ENCODE data around the gene SMARCD3.

Gene SMARCD3

GRCh38 chr7:151240536-151240935 lies 8.0 kb downstream of the SMARCD3 start:
- TF ChIP-seq CTCF (conservative IDR thresholded peaks at IDR 0.05; ENCODE audit: low read length) = no peak
- no peak overlapping the region for H3K4me3 ChIP-seq (ENCODE audit: low read length)
- DNase-seq (ENCODE audit: low read depth) = no peak

- no peak overlapping the region for H3K4me3 ChIP-seq (ENCODE audit: low read length)
- DNase-seq (ENCODE audit: low read depth) = no peak
- TF ChIP-seq CTCF (conservative IDR thresholded peaks at IDR 0.05; ENCODE audit: low read length) = no peak
Measured at GRCh38 chr7:151239837-151240459, 8.5 kb downstream of the SMARCD3 start.

- no peak for TF ChIP-seq CTCF (conservative IDR thresholded peaks at IDR 0.05; ENCODE audit: low read length)
- no peak for DNase-seq (ENCODE audit: low read depth)
- H3K4me3 ChIP-seq (ENCODE audit: low read length) = no peak overlapping the region
Measured at GRCh38 chr7:151238924-151239836, 9.3 kb downstream of the SMARCD3 start.

GRCh38 chr7:151238190-151238810 lies 10.2 kb downstream of the SMARCD3 start:
- no peak for TF ChIP-seq CTCF (conservative IDR thresholded peaks at IDR 0.05; ENCODE audit: low read length)
- H3K4me3 ChIP-seq (ENCODE audit: low read length) = no peak overlapping the region
- no peak for DNase-seq (ENCODE audit: low read depth)

- DNase-seq (ENCODE audit: low read depth) = no peak
- no peak overlapping the region for H3K4me3 ChIP-seq (ENCODE audit: low read length)
- no peak for TF ChIP-seq CTCF (conservative IDR thresholded peaks at IDR 0.05; ENCODE audit: low read length)
Measured at GRCh38 chr7:151237244-151238189, 11.0 kb downstream of the SMARCD3 start.

DNA sequence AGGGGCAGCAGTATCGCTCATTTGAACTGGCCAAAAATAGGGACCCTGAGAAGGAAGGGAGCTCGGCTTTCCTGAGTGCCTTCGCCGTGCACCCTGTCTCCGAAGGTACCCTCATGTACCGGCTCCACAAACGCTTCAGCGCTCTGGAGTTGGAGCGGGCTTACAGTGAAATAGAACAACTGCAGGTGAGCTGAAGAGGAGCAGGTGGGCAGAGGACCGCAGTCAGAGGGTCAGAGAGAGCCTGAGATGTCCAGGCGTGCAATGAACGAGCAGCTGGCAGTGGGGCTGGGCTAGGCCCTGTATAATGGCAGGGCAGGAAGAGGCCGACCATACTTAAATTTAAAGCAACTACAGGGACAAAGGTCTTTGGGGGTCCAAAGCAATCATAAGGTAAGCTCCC lies 12.1 kb downstream of the SMARCD3 start:
- H3K4me3 ChIP-seq (ENCODE audit: low read length) = no peak overlapping the region
- no peak for TF ChIP-seq CTCF (conservative IDR thresholded peaks at IDR 0.05; ENCODE audit: low read length)
- no peak for DNase-seq (ENCODE audit: low read depth)

Measured in AG10803 (cell line).